ENCODE results near the gene TUB.
A peak's percentile ranks its signal among the peaks of the same experiment; 100 is the strongest.

The TUB gene

DNA sequence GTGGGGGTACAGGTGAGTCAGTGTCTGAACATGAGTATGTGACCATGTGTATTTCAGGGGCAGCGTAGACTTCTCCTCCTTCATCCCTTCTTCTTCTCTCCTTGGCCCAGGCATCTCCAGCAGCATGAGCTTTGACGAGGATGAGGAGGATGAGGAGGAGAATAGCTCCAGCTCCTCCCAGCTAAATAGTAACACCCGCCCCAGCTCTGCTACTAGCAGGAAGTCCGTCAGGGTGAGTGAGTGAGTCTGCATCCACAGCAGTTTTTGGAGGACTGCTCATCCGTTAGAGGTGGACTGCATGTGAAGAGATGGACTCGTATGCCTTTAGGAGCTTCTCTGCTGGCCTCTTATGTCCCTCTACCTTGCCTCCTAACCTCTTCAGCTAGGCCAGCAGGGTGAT lies 15.6 kb downstream of the TUB start:
- no peak for DNase-seq (ENCODE audit: insufficient read length, low spot score)
- no peak for TF ChIP-seq CTCF (IDR thresholded peaks at IDR 0.05; ENCODE audit: insufficient read depth, missing control alignments)
- no peak for FAIRE-seq

GRCh38 chr11:8097062-8097461 lies 16.1 kb downstream of the TUB start:
- DNase-seq (ENCODE audit: insufficient read length, low spot score) (no peak), FAIRE-seq (no peak)
- no peak for TF ChIP-seq CTCF (IDR thresholded peaks at IDR 0.05; ENCODE audit: insufficient read depth, missing control alignments)

DNA sequence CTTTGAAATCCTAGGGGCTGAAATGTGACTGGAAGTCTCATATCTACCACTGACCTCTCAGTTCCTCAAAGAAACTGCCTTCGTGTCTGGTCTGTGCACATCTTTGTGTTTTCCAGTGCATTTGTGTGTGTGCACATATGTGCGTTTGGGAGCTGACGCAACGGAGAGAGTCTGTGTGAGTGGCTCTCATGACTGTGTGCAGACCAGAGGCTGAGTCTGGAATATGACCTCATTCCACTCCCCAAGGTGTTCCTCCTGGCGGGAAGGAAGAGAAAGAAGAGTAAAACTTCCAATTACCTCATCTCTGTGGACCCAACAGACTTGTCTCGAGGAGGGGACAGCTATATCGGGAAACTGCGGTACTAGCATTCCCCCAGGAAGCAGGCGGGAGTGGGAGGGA lies 16.5 kb downstream of the TUB start:
- DNase-seq (ENCODE audit: insufficient read length, low spot score) (no peak), FAIRE-seq (no peak)
- TF ChIP-seq CTCF (IDR thresholded peaks at IDR 0.05; ENCODE audit: insufficient read depth, missing control alignments) = no peak

DNA sequence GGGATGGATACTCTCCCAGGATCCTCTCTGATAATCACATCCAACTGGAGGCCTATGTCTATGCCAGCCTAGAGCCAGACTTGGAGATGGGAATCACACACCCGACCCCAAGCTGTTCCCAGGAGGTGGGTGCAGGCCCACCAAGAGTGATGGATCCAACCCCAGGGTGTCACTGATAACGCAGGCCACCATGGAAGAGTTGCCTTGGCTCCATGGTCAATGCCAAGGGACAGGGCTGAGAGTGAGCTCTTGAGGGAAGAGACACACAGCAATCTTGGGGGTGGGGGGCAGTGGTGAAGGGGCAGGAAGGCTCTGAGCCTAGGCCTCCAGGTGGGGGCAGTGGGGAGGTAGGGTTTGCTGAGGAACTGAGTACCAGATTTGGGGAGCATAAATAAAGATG lies 16.9 kb downstream of the TUB start:
- FAIRE-seq = no peak
- no peak for TF ChIP-seq CTCF (IDR thresholded peaks at IDR 0.05; ENCODE audit: insufficient read depth, missing control alignments)
- DNase-seq (ENCODE audit: insufficient read length, low spot score) = no peak

DNA sequence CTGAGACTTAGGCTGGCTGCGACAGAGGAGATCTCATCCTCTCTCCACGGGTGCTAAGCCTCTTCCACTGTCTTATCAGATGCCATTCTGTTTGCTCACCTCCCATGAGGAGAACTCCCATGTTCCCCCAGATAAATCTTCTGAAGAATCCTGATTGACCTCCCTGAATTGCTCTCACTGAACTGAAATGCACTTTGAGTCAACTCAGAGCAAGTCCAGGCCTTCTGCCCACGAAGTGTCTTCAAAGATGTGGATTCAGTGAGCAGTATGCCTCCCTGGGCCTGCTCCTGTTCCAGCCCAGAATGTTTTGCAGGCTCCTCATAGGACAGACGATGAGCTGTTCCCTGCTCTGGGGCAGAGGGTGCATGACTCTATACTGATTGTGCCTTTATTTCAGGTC lies 17.4 kb downstream of the TUB start:
- no peak for TF ChIP-seq CTCF (IDR thresholded peaks at IDR 0.05; ENCODE audit: insufficient read depth, missing control alignments)
- no peak for DNase-seq (ENCODE audit: insufficient read length, low spot score)
- FAIRE-seq = no peak

DNA sequence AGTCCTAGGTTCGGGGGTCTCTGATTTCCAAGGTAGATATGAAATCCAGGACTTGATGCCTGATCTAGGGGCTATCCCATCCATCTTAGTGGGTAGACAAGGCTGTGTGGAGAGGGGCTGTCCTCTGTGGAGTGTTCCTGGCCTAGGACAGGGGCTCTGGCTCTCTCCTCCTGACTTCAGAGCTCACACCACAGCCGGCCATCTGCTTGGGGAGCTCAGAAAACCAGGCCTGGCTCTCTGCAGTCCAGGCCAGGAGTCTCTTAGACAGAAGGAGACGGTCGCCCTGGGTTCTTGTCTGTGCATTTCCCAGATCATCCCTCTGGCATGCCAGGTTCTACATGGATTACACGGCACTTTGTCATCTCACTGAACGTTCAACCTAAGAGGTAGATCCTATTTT lies 17.9 kb downstream of the TUB start:
- FAIRE-seq (no peak), DNase-seq (ENCODE audit: insufficient read length, low spot score) (no peak)
- TF ChIP-seq CTCF (IDR thresholded peaks at IDR 0.05; ENCODE audit: insufficient read depth, missing control alignments) = no peak

GRCh38 chr11:8099291-8099899 lies 18.4 kb downstream of the TUB start:
- DNase-seq (ENCODE audit: insufficient read length, low spot score) (no peak), FAIRE-seq (no peak)

More at GRCh38 chr11:8099291-8099899, 18.4 kb downstream of the TUB start:
- peak; percentile 86 for TF ChIP-seq CTCF (IDR thresholded peaks at IDR 0.05; ENCODE audit: insufficient read depth, missing control alignments)
